Ureter (tissue), 1 donor: Measurements from ENCODE around the gene POLR2F. TPM values are rescaled to one million over a fixed set of nuclear protein-coding genes. Genes with fewer than 3 reads are reported as not detected.

Experiments
- DNase-seq: peaks from one replicate; pipeline ENCODE4 v3.0.0-alpha.2; 2020; ENCODE audit warnings: low spot score
- total RNA-seq: library from RNA; stranded (reverse); gene quantifications from one replicate; pipeline ENCODE4 v1.2.4, GENCODE V29; 2023
- donor health status: DM: yes; HTN: yes; CAD: no.

Gene POLR2F
- 49.5 TPM for total RNA-seq

GRCh38 chr22:37953437-37954179 lies at the start of gene POLR2F, which contains the start of gene C22orf23:
Gene POLR2F (plus strand): TSS chr22:37953699. CDS start chr22:37953788, 89 bp downstream.
Gene C22orf23 (minus strand): TSS chr22:37953601. CDS start chr22:37953149, 452 bp downstream.
- peak; percentile 95 for DNase-seq

GRCh38 chr22:37904572-37905533 lies 48.6 kb upstream of the POLR2F start:
- DNase-seq, result peak; percentile 69

GRCh38 chr22:37905534-37906363 lies 47.8 kb upstream of the POLR2F start, which contains the start of gene MICALL1:
Gene MICALL1 (plus strand): TSS chr22:37906297. CDS start chr22:37906423, 126 bp downstream.
- peak; percentile 72 for DNase-seq

GRCh38 chr22:37906364-37907008 lies 47.0 kb upstream of the POLR2F start:
- DNase-seq, result no peak

GRCh38 chr22:37907036-37907954 lies 46.2 kb upstream of the POLR2F start:
- no peak for DNase-seq

GRCh38 chr22:37909766-37910165 lies 43.7 kb upstream of the POLR2F start:
- DNase-seq, result no peak

- peak; percentile 65 for DNase-seq
Observed at GRCh38 chr22:37910890-37911672, 42.4 kb upstream of the POLR2F start.

- DNase-seq, result no peak
Observed at GRCh38 chr22:37911697-37912096, 41.8 kb upstream of the POLR2F start.

- no peak for DNase-seq
Observed at GRCh38 chr22:37912171-37912570, 41.3 kb upstream of the POLR2F start.

- DNase-seq, result no peak
Observed at GRCh38 chr22:37913233-37913721, 40.2 kb upstream of the POLR2F start.

GRCh38 chr22:37916311-37916710 lies 37.2 kb upstream of the POLR2F start:
- DNase-seq, result no peak

- no peak for DNase-seq
Observed at GRCh38 chr22:37917874-37918548, 35.5 kb upstream of the POLR2F start.

- DNase-seq, result no peak
Observed at GRCh38 chr22:37918580-37919270, 34.8 kb upstream of the POLR2F start.

GRCh38 chr22:37920126-37920525 lies 33.4 kb upstream of the POLR2F start:
- DNase-seq, result no peak

- DNase-seq, result no peak
Observed at GRCh38 chr22:37922191-37922590, 31.3 kb upstream of the POLR2F start.

GRCh38 chr22:37923927-37924326 lies 29.6 kb upstream of the POLR2F start:
- no peak for DNase-seq

GRCh38 chr22:37924386-37925065 lies 29.0 kb upstream of the POLR2F start:
- DNase-seq, result no peak
